ENCODE data around the gene RHOT2. TPM values are rescaled to one million over a fixed set of nuclear protein-coding genes. Genes with fewer than 3 reads are reported as not detected.

Gene RHOT2
- total and polyA plus RNA-seq, 2 of the 8 experiments (the other 6 are each of a cell fraction or from before 2014, with no cell fraction given) = 149 to 194 TPM

DNA sequence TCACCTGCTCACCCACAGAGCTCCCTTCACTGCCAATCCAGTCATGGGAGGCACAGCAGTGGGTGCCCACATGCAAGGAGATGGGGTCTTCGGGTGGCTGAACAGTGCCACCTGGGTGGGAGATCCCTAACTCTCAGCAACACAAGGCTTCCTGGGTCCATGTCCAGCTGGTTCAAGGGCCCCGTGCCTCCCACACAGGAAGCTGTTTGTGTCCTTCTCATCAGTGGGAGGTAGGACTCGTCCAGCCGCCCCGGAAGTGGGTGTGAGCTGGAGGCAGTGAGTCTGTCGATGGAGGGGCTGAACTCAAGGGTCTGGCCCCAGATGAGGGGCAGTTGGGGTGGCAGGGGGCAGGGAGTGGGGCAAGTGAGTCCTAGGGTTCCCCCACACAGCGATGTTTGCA, 36.1 kb downstream of the RHOT2 start:
- DNase-seq (ENCODE audit: low read depth in 1 of 2, low spot score in 2 of 2) (no peak), FAIRE-seq (no peak)
- Histone ChIP-seq H3K79me1 (ENCODE audit: low read depth, low read length) (no peaks in the 10 kb centered on the region), H2BK12ac (ENCODE audit: low read depth, low read length) (no peak overlapping the region), H3K4me2 (ENCODE audit: insufficient read depth in 1 of 2, low read depth in 2 of 2, low read length in 2 of 2) (0 out of 4 replicates have a peak overlapping the region, but pooled peaks of 1 of the 2 experiments have one; percentile 66), H2BK5ac (ENCODE audit: low read depth, low read length) (no peak overlapping the region), H3K18ac (ENCODE audit: extremely low read depth, low read length) (no peak overlapping the region), H3K9me3 (ENCODE audit: insufficient read depth in 2 of 2, low read depth in 1 of 2, low read length in 1 of 2) (no peaks in the 10 kb centered on the region), H3K27ac (ENCODE audit: low read depth, low read length) (no peak overlapping the region), H3K79me2 (ENCODE audit: control insufficient read depth in 1 of 2, insufficient read depth in 2 of 2, low read length in 2 of 2) (no peaks in the 10 kb centered on the region), H3K36me3 (ENCODE audit: control insufficient read depth in 2 of 4, insufficient read depth in 4 of 4, low read length in 3 of 4) (no peaks in the 10 kb centered on the region), H2BK15ac (ENCODE audit: low read length) (peak overlapping the region; percentile 36; the same call in 1 of the 2 replicates), H3K4ac (replicated peaks; ENCODE audit: insufficient read length, low read depth, low read length) (no peak overlapping the region), H4K20me1 (replicated peaks in 1 of 2; ENCODE audit: control insufficient read depth in 1 of 2, insufficient read depth in 2 of 2, low read length in 2 of 2) (peaks cover 8 to 31% of the 10 kb centered on the region in 2 experiments), H2AK5ac (ENCODE audit: low read depth, low read length) (no peak overlapping the region), H2AFZ (ENCODE audit: low read length) (no peak overlapping the region), H3K4me3 (ENCODE audit: extremely low read depth in 1 of 4, insufficient read depth in 2 of 4, low read depth in 3 of 4, low read length in 4 of 4) (no peak overlapping the region), H4K8ac (ENCODE audit: extremely low read depth, insufficient read depth, low read length) (no peak overlapping the region), H4K91ac (replicated peaks; ENCODE audit: insufficient read length, low read length) (no peak overlapping the region), H3K27me3 (replicated peaks in 1 of 4; ENCODE audit: control insufficient read depth in 3 of 4, extremely low read depth in 1 of 4, insufficient read depth in 3 of 4, low read length in 3 of 4) (peaks cover 63 to 93% (median 88%) of the 10 kb centered on the region in 4 experiments), H3K9ac (replicated peaks in 1 of 4; ENCODE audit: extremely low read depth in 1 of 4, low read depth in 3 of 4, low read length in 3 of 4) (no peak overlapping the region), H2BK120ac (replicated peaks; ENCODE audit: low read depth, low read length) (no peak overlapping the region), H3K14ac (ENCODE audit: insufficient read length) (no peak overlapping the region), H4K5ac (ENCODE audit: insufficient read length, low read depth, low read length) (no peak overlapping the region), H3K56ac (replicated peaks; ENCODE audit: insufficient read length, low read depth, low read length) (no peak overlapping the region), H3K23ac (ENCODE audit: insufficient read length) (no peak overlapping the region), H3K4me1 (replicated peaks in 1 of 4; ENCODE audit: control insufficient read depth in 3 of 4, insufficient read depth in 4 of 4, low read length in 3 of 4) (peaks cover 0 to 8% (median 2%) of the 10 kb centered on the region in 4 experiments; a peak in 4 of 7 replicates), H3K23me2 (ENCODE audit: low read depth, low read length) (peaks cover 12% of the 10 kb centered on the region; the same call in 1 of the 2 replicates), H2BK20ac (ENCODE audit: low read length) (no peak overlapping the region)
- TF ChIP-seq ASH2L (IDR thresholded peaks at IDR 0.05; ENCODE audit: low read length) = no peak
- no peak for TF ChIP-seq HDAC6 (IDR thresholded peaks at IDR 0.05; ENCODE audit: low read depth, low read length)
- TF ChIP-seq, protein P1, sequence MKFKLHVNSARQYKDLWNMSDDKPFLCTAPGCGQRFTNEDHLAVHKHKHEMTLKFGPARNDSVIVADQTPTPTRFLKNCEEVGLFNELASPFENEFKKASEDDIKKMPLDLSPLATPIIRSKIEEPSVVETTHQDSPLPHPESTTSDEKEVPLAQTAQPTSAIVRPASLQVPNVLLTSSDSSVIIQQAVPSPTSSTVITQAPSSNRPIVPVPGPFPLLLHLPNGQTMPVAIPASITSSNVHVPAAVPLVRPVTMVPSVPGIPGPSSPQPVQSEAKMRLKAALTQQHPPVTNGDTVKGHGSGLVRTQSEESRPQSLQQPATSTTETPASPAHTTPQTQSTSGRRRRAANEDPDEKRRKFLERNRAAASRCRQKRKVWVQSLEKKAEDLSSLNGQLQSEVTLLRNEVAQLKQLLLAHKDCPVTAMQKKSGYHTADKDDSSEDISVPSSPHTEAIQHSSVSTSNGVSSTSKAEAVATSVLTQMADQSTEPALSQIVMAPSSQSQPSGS (IDR thresholded peaks at IDR 0.05; ENCODE audit: low read length) = no peak
- ChIA-PET POLR2A (ENCODE audit: partially characterized antibody) (interaction anchor here (1.0 to 4.5 kb wide), 9 partner anchors 9 to 96 kb away, joined by 3 to 30 read pairs (median 4); partner anchors contain the start of genes ANTKMT, CCDC78, CIAO3 and GNG13), CTCF (ENCODE audit: partially characterized antibody) (interaction anchor here (1.1 to 33.4 kb wide), 7 partner anchors 8 to 81 kb away, joined by 3 to 977 read pairs (median 5); partner anchors contain the start of genes ANTKMT, CCDC78, CIAO3 and HAGHL)
- WGBS, 2 experiments (ENCODE audit: extremely low coverage in 1 of 2, insufficient coverage in 1 of 2, insufficient read length in 1 of 2, insufficient replicate concordance in 2 of 2, low coverage in 1 of 2, low lambda C conversion rate in 2 of 2, missing lambda C conversion rate in 1 of 2) = 85% methylated on average over 7 of the region's 7 CpGs; no CpG with 5 or more reads in 1 of the 2 experiments

Measured in H1 (cell line).